Esophagus squamous epithelium (tissue), 5 donors: ENCODE results near the gene CHST1. TPM values are rescaled to one million over a fixed set of nuclear protein-coding genes. Genes with fewer than 3 reads are reported as not detected.

Experiments
- DNase-seq: peaks from one replicate; lab custom pipeline; 2025; lab: John Stamatoyannopoulos, UW
- H3K27ac ChIP-seq, 4 donors: fragments of 200-600 bp; sonication (generic); one replicate each; pipeline ENCODE4 v1.5.1; 2016 to 2019; ENCODE audit warnings: mild to moderate bottlenecking in 1 of 4
- H3K27me3 ChIP-seq, 4 donors: fragments of 200-600 bp; sonication (generic); 1 replicate in 3 of 4; 2 replicates in 1 of 4; pipeline versions ENCODE4 v1.5.1 to v1.6.0; 2017 to 2021; ENCODE audit warnings: antibody characterized with exemption in 1 of 4
- H3K36me3 ChIP-seq, 3 donors: fragments of 200-600 bp; sonication (generic); one replicate each; pipeline ENCODE4 v1.5.1; 2016 to 2019
- H3K4me1 ChIP-seq, 3 donors: fragments of 200-600 bp; sonication (generic); one replicate each; pipeline ENCODE4 v1.5.1; 2017 to 2019
- H3K4me3 ChIP-seq, 4 donors: fragments of 200-600 bp; sonication (generic); 1 replicate in 3 of 4; 2 replicates in 1 of 4; pipeline ENCODE4 v1.5.1; 2016 to 2019; ENCODE audit warnings: mild to moderate bottlenecking in 2 of 4, moderate library complexity in 1 of 4
- H3K9me3 ChIP-seq, 3 donors: fragments of 200-600 bp; sonication (generic); one replicate each; pipeline ENCODE4 v1.5.1; 2016 to 2019
- POLR2A ChIP-seq, 4 donors: fragments of 450-650 bp; IDR thresholded peaks; one replicate each; pipeline ENCODE4 v1.6.1; 2017; ENCODE audit warnings: antibody characterized with exemption in 4 of 4, mild to moderate bottlenecking in 4 of 4, moderate library complexity in 3 of 4
- WGBS, 2 donors: methylation state at CpG; one replicate each; pipeline ENCODE4 v1.1.5; 2018; 5-methylcytosine and 5-hydroxymethylcytosine counted together
- intact Hi-C: fragments of 100-400 bp; cut with DNase I; formaldehyde crosslinking; loops from one replicate; pipeline ENCODE4 v1.15.0; 2022
- total RNA-seq, 4 donors: library from RNA; depleted of rRNA; stranded (reverse); fragments of >200 nt; gene quantifications; one replicate each; pipeline ENCODE4 v1.1.0, GENCODE V29; 2016
- TF ChIP-seq, protein P1 (sequence below), 6 experiments: fragments of 450-650 bp in 4 of 6; fragments of 200-600 bp in 2 of 6; sonication (generic) in 2 of 6; IDR thresholded peaks; one replicate each; pipeline ENCODE4 v1.5.1; 2016 to 2019; ENCODE audit warnings: antibody characterized with exemption in 6 of 6, mild to moderate bottlenecking in 4 of 6, moderate library complexity in 4 of 6
- donor health status: DM: yes; HTN: yes; CAD: no.

Gene CHST1
- total RNA-seq, 4 donors from 2014 or later: 0.27 to 2.7 (median 0.70) TPM

DNA sequence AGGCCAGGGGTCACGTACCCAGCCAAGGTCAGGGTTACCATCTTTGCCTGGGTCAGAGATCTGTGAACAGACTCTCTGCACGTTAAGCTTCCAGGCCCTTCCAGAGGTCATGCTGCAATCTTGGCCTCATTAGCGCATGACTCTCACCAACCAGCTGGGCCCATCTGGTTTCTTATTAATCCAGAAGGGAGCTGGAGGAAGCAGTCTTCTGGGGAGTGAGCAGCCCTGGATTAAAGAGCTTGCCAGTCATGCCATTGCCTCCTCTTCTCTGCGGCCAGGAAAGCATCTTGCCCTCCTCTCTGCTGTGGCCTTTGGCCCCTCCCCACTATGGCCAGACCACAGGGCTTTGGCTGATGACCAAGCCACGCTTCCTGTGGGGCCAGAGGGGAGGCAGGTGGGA lies 57.4 kb downstream of the CHST1 start:
- intact Hi-C loops: no loop called here
- no peak for DNase-seq
- Histone ChIP-seq H3K4me1 (no peaks in the 10 kb centered on the region), H3K9me3 (no peaks in the 10 kb centered on the region), H3K4me3 (no peak overlapping the region), H3K27ac (no peak overlapping the region), H3K27me3 (peaks cover 0 to 57% (median 0%) of the 10 kb centered on the region in 4 donors), H3K36me3 (no peaks in the 10 kb centered on the region)
- 32 to 47% methylated on average over 4 of the region's 5 CpGs for WGBS, 2 donors
- TF ChIP-seq POLR2A (IDR thresholded peaks at IDR 0.05): no peak
- TF ChIP-seq, protein P1, sequence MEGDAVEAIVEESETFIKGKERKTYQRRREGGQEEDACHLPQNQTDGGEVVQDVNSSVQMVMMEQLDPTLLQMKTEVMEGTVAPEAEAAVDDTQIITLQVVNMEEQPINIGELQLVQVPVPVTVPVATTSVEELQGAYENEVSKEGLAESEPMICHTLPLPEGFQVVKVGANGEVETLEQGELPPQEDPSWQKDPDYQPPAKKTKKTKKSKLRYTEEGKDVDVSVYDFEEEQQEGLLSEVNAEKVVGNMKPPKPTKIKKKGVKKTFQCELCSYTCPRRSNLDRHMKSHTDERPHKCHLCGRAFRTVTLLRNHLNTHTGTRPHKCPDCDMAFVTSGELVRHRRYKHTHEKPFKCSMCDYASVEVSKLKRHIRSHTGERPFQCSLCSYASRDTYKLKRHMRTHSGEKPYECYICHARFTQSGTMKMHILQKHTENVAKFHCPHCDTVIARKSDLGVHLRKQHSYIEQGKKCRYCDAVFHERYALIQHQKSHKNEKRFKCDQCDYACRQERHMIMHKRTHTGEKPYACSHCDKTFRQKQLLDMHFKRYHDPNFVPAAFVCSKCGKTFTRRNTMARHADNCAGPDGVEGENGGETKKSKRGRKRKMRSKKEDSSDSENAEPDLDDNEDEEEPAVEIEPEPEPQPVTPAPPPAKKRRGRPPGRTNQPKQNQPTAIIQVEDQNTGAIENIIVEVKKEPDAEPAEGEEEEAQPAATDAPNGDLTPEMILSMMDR (IDR thresholded peaks at IDR 0.05): no peak

DNA sequence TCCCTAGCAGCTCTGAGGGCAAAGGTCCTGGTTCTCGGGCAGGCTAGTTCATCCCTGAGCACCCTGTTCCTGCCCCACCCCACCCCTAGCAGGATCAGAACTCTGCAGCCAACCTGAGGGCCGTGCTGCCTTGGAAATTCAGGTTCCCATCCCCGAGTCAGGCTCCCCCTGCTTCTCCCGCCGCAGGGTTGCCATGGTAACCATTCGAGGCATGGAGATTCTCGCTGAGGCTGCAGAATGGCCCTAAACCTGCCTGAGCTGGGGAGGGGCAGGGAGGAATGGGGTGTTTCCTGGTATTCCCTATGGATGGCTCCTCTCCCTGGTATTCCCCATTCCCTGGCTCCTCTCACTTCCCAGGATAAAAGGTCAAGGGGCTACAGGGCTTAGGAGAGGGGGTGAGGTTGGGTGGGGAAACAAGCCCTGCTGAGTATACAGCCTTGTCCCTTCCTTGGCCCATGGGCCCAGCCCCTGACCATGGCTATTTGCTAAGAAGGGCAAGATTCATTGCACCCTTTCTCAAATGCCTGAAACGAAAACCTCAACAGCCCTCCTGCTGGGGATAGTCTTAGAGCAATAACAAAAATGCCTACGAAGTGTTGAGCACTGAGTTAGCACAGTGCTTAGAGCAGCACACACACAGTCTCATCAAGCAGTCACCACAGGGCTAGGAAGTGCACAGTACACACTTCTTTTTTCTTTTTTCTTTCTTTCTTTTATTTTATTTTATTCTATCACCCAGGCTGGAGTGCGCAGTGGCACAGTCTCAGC lies 58.7 kb downstream of the CHST1 start:
- Histone ChIP-seq H3K4me1 (no peaks in the 10 kb centered on the region), H3K36me3 (no peaks in the 10 kb centered on the region), H3K27ac (no peak overlapping the region), H3K4me3 (no peak overlapping the region), H3K9me3 (peaks cover 0 to 6% (median 0%) of the 10 kb centered on the region in 3 donors), H3K27me3 (peaks cover 0 to 62% (median 0%) of the 10 kb centered on the region in 4 donors)
- TF ChIP-seq, protein P1 (IDR thresholded peaks at IDR 0.05): no peak
- no peak for TF ChIP-seq POLR2A (IDR thresholded peaks at IDR 0.05)
- intact Hi-C loops: no loop called here
- 26 to 29% methylated on average over 7 of the region's 10 CpGs for WGBS, 2 donors
- DNase-seq: no peak

DNA sequence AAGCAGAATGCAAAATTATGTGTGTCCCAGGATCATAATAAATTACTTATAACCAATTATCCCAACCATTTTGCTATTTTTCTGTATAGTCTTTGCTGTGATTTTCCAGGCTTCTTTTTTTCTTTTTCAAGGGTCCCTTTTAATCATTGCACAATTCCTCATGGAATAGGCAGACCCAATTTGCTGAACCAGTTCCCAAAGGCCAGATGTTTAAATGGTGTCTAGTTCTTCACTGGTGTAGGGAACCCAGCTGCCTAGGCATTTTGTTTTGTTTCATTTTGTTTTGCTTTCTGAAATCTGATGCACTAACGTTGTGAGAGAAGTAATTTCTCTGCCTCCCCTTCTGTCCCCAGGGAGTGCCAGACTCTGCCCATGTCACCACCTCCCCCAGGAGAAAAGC lies 60.4 kb downstream of the CHST1 start:
- TF ChIP-seq, protein P1 (IDR thresholded peaks at IDR 0.05): no peak
- TF ChIP-seq POLR2A (IDR thresholded peaks at IDR 0.05): no peak
- H3K36me3 ChIP-seq: no peaks in the 10 kb centered on the region
- WGBS, 2 donors: 33 to 47% methylated on average over 1 of the region's 1 CpG
- H3K9me3 ChIP-seq: peaks cover 0 to 6% (median 0%) of the 10 kb centered on the region in 3 donors
- no peak overlapping the region for H3K27ac ChIP-seq
- H3K4me3 ChIP-seq: no peak overlapping the region
- H3K4me1 ChIP-seq: no peaks in the 10 kb centered on the region
- H3K27me3 ChIP-seq: peaks cover 0 to 65% (median 0%) of the 10 kb centered on the region in 4 donors
- no peak for DNase-seq
- intact Hi-C loops: no loop called here

DNA sequence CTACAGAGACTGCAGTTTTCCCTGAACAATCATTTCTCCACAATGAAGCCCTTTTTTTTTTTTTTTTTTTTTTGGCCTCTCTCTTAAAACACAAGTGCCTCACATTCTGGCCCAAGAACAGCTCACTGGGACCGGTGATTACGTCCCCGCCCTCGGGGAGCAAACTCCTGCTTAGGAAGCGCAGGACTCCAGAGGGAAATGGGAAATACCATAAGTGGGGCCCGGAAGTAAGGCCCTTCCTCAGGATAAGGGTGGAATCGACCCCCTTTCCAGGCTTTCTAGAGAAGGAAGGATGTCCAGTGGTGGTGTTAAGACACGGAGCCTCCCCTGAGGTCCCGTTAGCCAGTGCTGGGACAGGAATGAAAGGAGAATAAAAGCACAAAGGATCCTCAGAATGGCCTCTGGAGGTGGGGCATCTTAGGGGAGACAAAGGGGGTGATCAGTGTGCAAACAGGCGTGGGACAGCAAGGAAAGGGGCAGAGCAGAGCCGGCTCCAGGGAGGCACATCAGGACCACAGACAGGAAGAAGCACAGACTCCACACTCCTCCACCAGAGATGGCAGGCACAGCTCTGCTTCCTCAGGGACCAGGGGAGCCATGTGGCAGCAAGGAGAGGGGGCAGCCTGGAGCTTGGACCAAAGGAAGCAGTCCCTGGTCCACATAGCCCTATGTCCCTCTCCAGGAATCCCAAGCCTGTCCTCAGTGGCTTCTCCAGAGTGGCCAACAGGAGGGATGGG lies 61.3 kb downstream of the CHST1 start:
- DNase-seq: no peak
- no peak overlapping the region for H3K27ac ChIP-seq
- no peak overlapping the region for H3K4me3 ChIP-seq
- WGBS, 2 donors: 11 to 30% methylated on average over 6 to 7 of the region's 11 CpGs
- no peaks in the 10 kb centered on the region for H3K36me3 ChIP-seq
- H3K4me1 ChIP-seq: no peaks in the 10 kb centered on the region
- intact Hi-C loops: no loop called here
- peaks cover 0 to 66% (median 0%) of the 10 kb centered on the region in 4 donors for H3K27me3 ChIP-seq
- no peak for TF ChIP-seq POLR2A (IDR thresholded peaks at IDR 0.05)
- TF ChIP-seq, protein P1 (IDR thresholded peaks at IDR 0.05): no peak
- H3K9me3 ChIP-seq: peaks cover 0 to 6% (median 0%) of the 10 kb centered on the region in 3 donors
